HCT116 (cell line): ENCODE data around the gene GPR151. TPM values are rescaled to one million over a fixed set of nuclear protein-coding genes. Genes with fewer than 3 reads are reported as not detected.

Source experiments
- ATAC-seq: fragments of 200-7000 bp; cut with Tn5 transposase; 2 replicates; pipeline ENCODE4 v1.9.1; 2020; ENCODE audit warnings: mild to moderate bottlenecking, moderate library complexity
- BruUV-seq: library from RNA; stranded (reverse); fragments of 400-500 nt; replicated peaks from 2 replicates; lab custom pipeline; 2021; lab: Mats Ljungman, UMichigan
- CTCF ChIA-PET: fragments of 300-600 bp; sonication (Branson Sonifier 250); formaldehyde crosslinking; loops from one replicate; lab custom pipeline; 2021; ENCODE audit warnings: antibody characterized with exemption; lab: Charles Lee
- POLR2A ChIA-PET: fragments of 300-600, 350-600 bp; sonication (Branson Sonifier 250); formaldehyde crosslinking; loops from one replicate; lab custom pipeline; 2021; ENCODE audit warnings: antibody characterized with exemption; lab: Charles Lee
- RAD21 ChIA-PET, 2 experiments: fragments of 300-600 bp; sonication (Branson Sonifier 250); formaldehyde crosslinking; loops; one replicate each; lab custom pipeline; 2023; ENCODE audit warnings: low total read pairs in 2 of 2; ENCODE audit not compliant: uncharacterized antibody in 2 of 2, unreplicated experiment in 2 of 2, low non-redundant PET in 1 of 2; lab: Charles Lee
- DNase-seq: peaks from one replicate; pipeline ENCODE4 v3.0.0-alpha.2; 2010; ENCODE audit warnings: low read depth, low spot score
- H2AFZ ChIP-seq: fragments of 200-600 bp; shearing (Covaris generic), sonication (generic); 2 replicates; pipeline ENCODE4 v1.6.1; 2017; ENCODE audit warnings: low read depth, mixed run types, mixed read lengths, antibody characterized with exemption, low read length; ENCODE audit not compliant: poor library complexity, severe bottlenecking
- H3K27ac ChIP-seq: 2 replicates; pipeline ENCODE4 v1.5.1; 2012; ENCODE audit warnings: low read depth, low read length
- H3K27me3 ChIP-seq: fragments of 200-600 bp; sonication (generic); 2 replicates; pipeline ENCODE4 v1.6.1; 2016; ENCODE audit warnings: mixed run types, low read length, mixed read lengths; ENCODE audit not compliant: insufficient read depth
- H3K36me3 ChIP-seq, 2 experiments: fragments of 200-500 bp in 1 of 2; fragments of 200-600 bp in 1 of 2; sonication (Bioruptor generic) in 1 of 2; sonication (generic) in 1 of 2; 2 replicates each; pipeline versions ENCODE4 v1.5.1 to v1.6.1; 2014 to 2016; ENCODE audit warnings: low read length in 2 of 2, inconsistent platforms in 1 of 2, mixed read lengths in 1 of 2, mixed run types in 1 of 2; ENCODE audit not compliant: insufficient read depth in 2 of 2, control insufficient read depth in 1 of 2
- H3K4me1 ChIP-seq, 2 experiments: fragments of 200-600 bp in 1 of 2; sonication (generic) in 1 of 2; 2 replicates each; pipeline versions ENCODE4 v1.5.1 to v1.6.1; 2012 to 2017; ENCODE audit warnings: low read length in 2 of 2, inconsistent platforms in 1 of 2, mild to moderate bottlenecking in 1 of 2, mixed read lengths in 1 of 2, mixed run types in 1 of 2, moderate library complexity in 1 of 2; ENCODE audit not compliant: insufficient read depth in 2 of 2, control insufficient read depth in 1 of 2
- H3K4me2 ChIP-seq: fragments of 200-600 bp; sonication (generic); 2 replicates; pipeline ENCODE4 v1.6.1; 2017; ENCODE audit warnings: mixed run types, low read length, mixed read lengths
- H3K4me3 ChIP-seq, 2 experiments: fragments of 200-600 bp in 1 of 2; sonication (generic) in 1 of 2; replicated peaks in 1 of 2; 2 replicates each; pipeline ENCODE4 v1.5.1; 2011 to 2016; ENCODE audit warnings: low read length in 2 of 2, control low read depth in 1 of 2, low read depth in 1 of 2, mild to moderate bottlenecking in 1 of 2, mixed read lengths in 1 of 2, mixed run types in 1 of 2
- H3K79me2 ChIP-seq: fragments of 200-600 bp; sonication (generic); 2 replicates; pipeline ENCODE4 v1.6.1; 2017; ENCODE audit warnings: mild to moderate bottlenecking, mixed run types, low read length, moderate library complexity, mixed read lengths; ENCODE audit not compliant: insufficient read depth
- H3K9ac ChIP-seq: fragments of 200-600 bp; sonication (generic); 2 replicates; pipeline ENCODE4 v1.6.1; 2016; ENCODE audit warnings: low read length, mixed read lengths
- H3K9me2 ChIP-seq: fragments of 200-600 bp; sonication (generic), shearing (Covaris generic); 2 replicates; pipeline ENCODE4 v1.6.1; 2017; ENCODE audit warnings: mixed run types, mild to moderate bottlenecking, moderate library complexity; ENCODE audit not compliant: insufficient read depth
- H3K9me3 ChIP-seq, 2 experiments: fragments of 200-500 bp in 1 of 2; fragments of 200-600 bp in 1 of 2; sonication (Bioruptor generic) in 1 of 2; sonication (generic) in 1 of 2; 2 replicates each; pipeline ENCODE4 v1.6.1; 2014 to 2017; ENCODE audit warnings: low read length in 2 of 2, mixed read lengths in 2 of 2, inconsistent platforms in 1 of 2, low read depth in 1 of 2, mild to moderate bottlenecking in 1 of 2, mixed run types in 1 of 2, moderate library complexity in 1 of 2; ENCODE audit not compliant: control insufficient read depth in 1 of 2, insufficient read depth in 1 of 2
- H4K20me1 ChIP-seq: fragments of 200-600 bp; sonication (generic), shearing (Covaris generic); 2 replicates; pipeline ENCODE4 v1.6.1; 2017; ENCODE audit warnings: mixed run types, mild to moderate bottlenecking, moderate library complexity; ENCODE audit not compliant: insufficient read depth
- ATF3 ChIP-seq: IDR thresholded peaks from 2 replicates; pipeline ENCODE4 v1.6.1; 2012
- CBX3 ChIP-seq: IDR thresholded peaks from 2 replicates; pipeline ENCODE4 v1.6.1; 2012; ENCODE audit warnings: low read depth
- EGR1 ChIP-seq: IDR thresholded peaks from 2 replicates; pipeline ENCODE4 v1.6.1; 2012; ENCODE audit warnings: low read depth
- ELF1 ChIP-seq: IDR thresholded peaks from 2 replicates; pipeline ENCODE4 v1.6.1; 2012; ENCODE audit warnings: low read depth, borderline replicate concordance
- POLR2AphosphoS5 ChIP-seq: IDR thresholded peaks from 2 replicates; pipeline ENCODE4 v1.6.1; 2011; ENCODE audit warnings: mild to moderate bottlenecking, low read depth, low read length, moderate library complexity
- SP1 ChIP-seq: IDR thresholded peaks from 2 replicates; pipeline ENCODE4 v1.6.1; 2012; ENCODE audit warnings: low read depth
- TCF7L2 ChIP-seq: IDR thresholded peaks from 2 replicates; pipeline ENCODE4 v1.7.0; 2011; ENCODE audit warnings: borderline replicate concordance, inconsistent platforms; ENCODE audit not compliant: insufficient read depth, insufficient read length; ENCODE audit errors: extremely low read depth
- ZBTB33 ChIP-seq: IDR thresholded peaks from 2 replicates; pipeline ENCODE4 v1.6.1; 2011; ENCODE audit warnings: mild to moderate bottlenecking, low read length, moderate library complexity; ENCODE audit not compliant: insufficient replicate concordance; ENCODE audit errors: extremely low read depth
- ZNF274 ChIP-seq: fragments of 200-500 bp; sonication (Bioruptor generic); IDR thresholded peaks from 2 replicates; pipeline ENCODE4 v1.6.1; 2014; ENCODE audit warnings: mild to moderate bottlenecking, low read depth, low read length, inconsistent platforms
- intact Hi-C: fragments of 100-400 bp; cut with micrococcal nuclease; formaldehyde crosslinking; loops from 2 replicates; pipeline ENCODE4 v1.10.0; 2022
- total RNA-seq: library from RNA; stranded (reverse); gene quantifications from one replicate; pipeline ENCODE4 v1.2.1, GENCODE V29; 2021; ENCODE audit not compliant: unreplicated experiment

The GPR151 gene
- total RNA-seq, 1 experiment from 2014 or later = not detected

GRCh38 chr5:146523698-146524097 is 7.7 kb upstream of the GPR151 start:
- no peaks in the 10 kb centered on the region for H3K79me2 ChIP-seq
- no peak overlapping the region for H2AFZ ChIP-seq
- RAD21 ChIA-PET = no interaction called here
- H3K4me3 ChIP-seq = no peak overlapping the region
- CTCF ChIA-PET = interaction anchor here (2.7 kb wide), 1 partner anchor 10 kb away, joined by 10 read pairs; no protein-coding TSS in a partner anchor
- TF ChIP-seq ELF1 = no peak
- TF ChIP-seq, all 23 proteins: peak for 0
- H3K27me3 ChIP-seq = peaks cover 7% of the 10 kb centered on the region
- no peak for ATAC-seq
- no peaks in the 10 kb centered on the region for H4K20me1 ChIP-seq
- no peak overlapping the region for H3K27ac ChIP-seq
- H3K9me2 ChIP-seq = no peaks in the 10 kb centered on the region
- H3K4me2 ChIP-seq = no peak overlapping the region
- H3K9me3 ChIP-seq = no peaks in the 10 kb centered on the region
- H3K9ac ChIP-seq = no peak overlapping the region
- DNase-seq = no peak
- H3K36me3 ChIP-seq = no peaks in the 10 kb centered on the region
- peaks cover 0 to 6% of the 10 kb centered on the region in 2 experiments; a peak in 1 of 4 replicates for H3K4me1 ChIP-seq
- POLR2A ChIA-PET = no interaction called here
- intact Hi-C loops = no loop called here
- no TSS peak for BruUV-seq

DNA sequence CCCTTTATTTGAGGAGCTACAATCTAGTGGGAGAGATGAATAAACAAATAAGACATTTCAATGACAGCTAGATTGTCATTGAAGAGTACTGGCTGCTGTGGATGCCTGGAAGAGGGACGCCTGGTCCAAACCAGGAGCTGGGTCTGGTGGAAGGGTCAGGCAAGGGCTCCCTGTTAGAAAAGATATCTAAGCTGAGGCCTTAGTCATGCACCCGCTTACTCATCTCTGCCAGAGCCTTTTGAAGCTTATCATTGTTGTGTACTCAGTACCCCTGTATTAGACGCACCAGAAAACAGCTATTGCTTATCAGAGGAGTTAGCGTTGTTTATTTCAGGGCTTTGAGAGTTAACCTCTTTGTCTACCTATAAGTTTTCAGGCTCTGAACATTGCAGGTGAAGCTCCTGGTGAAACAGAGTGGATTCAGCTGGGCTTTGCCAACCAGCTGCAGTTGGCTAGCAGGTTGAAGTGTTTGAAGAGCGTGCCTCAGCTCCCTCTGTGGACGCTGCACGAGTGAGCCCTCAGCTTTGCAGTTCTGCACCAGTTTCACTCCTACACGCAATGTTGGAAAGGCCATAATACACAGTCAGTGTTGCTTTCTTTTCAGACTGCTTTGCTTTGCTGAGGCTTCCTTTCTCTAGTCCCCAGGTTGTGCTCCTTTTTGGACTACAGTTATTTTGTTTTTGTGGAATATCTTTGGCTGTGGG is 5.6 kb upstream of the GPR151 start:
- H4K20me1 ChIP-seq = no peaks in the 10 kb centered on the region
- TF ChIP-seq ZBTB33 (no peak), ATF3 (no peak), SP1 (no peak), EGR1 (no peak), CBX3 (no peak), TCF7L2 (no peak), POLR2AphosphoS5 (no peak), ZNF274 (no peak)
- no peak overlapping the region for H3K4me2 ChIP-seq
- H3K9me3 ChIP-seq = no peaks in the 10 kb centered on the region
- ChIA-PET POLR2A (no interaction called here), CTCF (interaction anchor here (1.9 kb wide), 1 partner anchor 12 kb away, joined by 15 read pairs; no protein-coding TSS in a partner anchor), RAD21 (no interaction called here)
- intact Hi-C loops = no loop called here
- ATAC-seq (no peak; the same call in 1 of the 2 replicates), DNase-seq (no peak)
- H3K4me3 ChIP-seq = no peak overlapping the region
- no peak overlapping the region for H3K9ac ChIP-seq
- no TSS peak for BruUV-seq
- no peaks in the 10 kb centered on the region for H3K79me2 ChIP-seq
- H3K36me3 ChIP-seq = no peaks in the 10 kb centered on the region
- H3K4me1 ChIP-seq = peaks cover 0 to 6% of the 10 kb centered on the region in 2 experiments; a peak in 1 of 4 replicates
- H2AFZ ChIP-seq = no peak overlapping the region
- H3K9me2 ChIP-seq = no peaks in the 10 kb centered on the region
- H3K27me3 ChIP-seq = no peaks in the 10 kb centered on the region; the same call in 1 of the 2 replicates
- no peak overlapping the region for H3K27ac ChIP-seq
